Osteocyte (in vitro differentiated cells): ENCODE results near the gene ZNF469. TPM values are rescaled to one million over a fixed set of nuclear protein-coding genes. Genes with fewer than 3 reads are reported as not detected.
A peak's percentile ranks its signal among the peaks of the same experiment; 100 is the strongest.

Experiments used
- DNase-seq: peaks from one replicate; pipeline ENCODE4 v3.0.0; 2021; ENCODE audit warnings: mixed read lengths; ENCODE audit not compliant: unreplicated experiment; ENCODE audit errors: extremely low spot score
- H3K27ac Mint-ChIP-seq: one replicate; pipeline ENCODE4 v1.8.0; 2021; ENCODE audit warnings: mild to moderate bottlenecking, mixed read lengths; ENCODE audit not compliant: unreplicated experiment
- H3K27me3 Mint-ChIP-seq: one replicate; pipeline ENCODE4 v1.8.0; 2021; ENCODE audit warnings: mixed read lengths; ENCODE audit not compliant: unreplicated experiment
- H3K36me3 Mint-ChIP-seq: one replicate; pipeline ENCODE4 v1.8.0; 2021; ENCODE audit warnings: mixed read lengths; ENCODE audit not compliant: unreplicated experiment
- H3K4me1 Mint-ChIP-seq: one replicate; pipeline ENCODE4 v1.8.0; 2021; ENCODE audit warnings: mixed read lengths; ENCODE audit not compliant: unreplicated experiment
- H3K4me3 Mint-ChIP-seq: one replicate; pipeline ENCODE4 v1.8.0; 2021; ENCODE audit warnings: mild to moderate bottlenecking, moderate library complexity, mixed read lengths; ENCODE audit not compliant: unreplicated experiment
- H3K9me3 Mint-ChIP-seq: one replicate; pipeline ENCODE4 v1.8.0; 2021; ENCODE audit warnings: mixed read lengths; ENCODE audit not compliant: unreplicated experiment
- CTCF ChIP-seq: fragments of 200-600 bp; sonication (generic); IDR thresholded peaks from 2 replicates; pipeline ENCODE4 v1.5.0; 2021; ENCODE audit warnings: antibody characterized with exemption, mild to moderate bottlenecking, moderate library complexity
- total RNA-seq: library from RNA; stranded (reverse); gene quantifications from 2 replicates; pipeline ENCODE4 v1.2.1, GENCODE V29; 2021

Gene ZNF469
- total RNA-seq, 1 donor from 2014 or later, result 4.1 TPM

GRCh38 chr16:88389621-88390160, 6.9 kb downstream of the ZNF469 start:
- Mint-ChIP-seq H3K27me3 (no peaks in the 10 kb centered on the region), H3K4me1 (peaks cover 22% of the 10 kb centered on the region), H3K27ac (peak overlapping the region; percentile 57), H3K9me3 (no peaks in the 10 kb centered on the region), H3K36me3 (no peaks in the 10 kb centered on the region), H3K4me3 (no peak overlapping the region)
- no peak for DNase-seq
- TF ChIP-seq CTCF, result no peak

DNA sequence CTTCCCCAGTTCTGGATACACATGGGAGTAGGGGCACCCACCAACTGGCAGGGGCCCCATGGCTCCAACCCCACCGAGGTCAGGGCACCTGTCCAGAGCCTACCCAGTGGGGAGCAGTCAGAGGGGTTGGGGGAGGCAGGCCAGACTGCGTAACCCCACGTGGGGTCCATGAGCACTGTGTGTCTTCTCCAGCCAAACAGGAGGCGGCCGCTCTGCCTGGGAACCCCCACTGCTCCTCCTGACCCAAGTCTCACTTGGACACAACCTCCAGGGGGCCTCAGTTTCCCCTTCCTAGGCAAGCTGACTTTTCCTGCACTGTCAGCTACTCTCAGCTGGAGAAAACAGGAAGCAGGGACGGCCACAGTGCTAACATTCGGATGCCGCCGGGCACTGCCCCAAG, 7.5 kb downstream of the ZNF469 start:
- no peak for TF ChIP-seq CTCF
- Mint-ChIP-seq H3K4me1 (peaks cover 22% of the 10 kb centered on the region), H3K36me3 (no peaks in the 10 kb centered on the region), H3K4me3 (no peak overlapping the region), H3K27ac (no peak overlapping the region), H3K27me3 (no peaks in the 10 kb centered on the region), H3K9me3 (no peaks in the 10 kb centered on the region)
- DNase-seq, result no peak

DNA sequence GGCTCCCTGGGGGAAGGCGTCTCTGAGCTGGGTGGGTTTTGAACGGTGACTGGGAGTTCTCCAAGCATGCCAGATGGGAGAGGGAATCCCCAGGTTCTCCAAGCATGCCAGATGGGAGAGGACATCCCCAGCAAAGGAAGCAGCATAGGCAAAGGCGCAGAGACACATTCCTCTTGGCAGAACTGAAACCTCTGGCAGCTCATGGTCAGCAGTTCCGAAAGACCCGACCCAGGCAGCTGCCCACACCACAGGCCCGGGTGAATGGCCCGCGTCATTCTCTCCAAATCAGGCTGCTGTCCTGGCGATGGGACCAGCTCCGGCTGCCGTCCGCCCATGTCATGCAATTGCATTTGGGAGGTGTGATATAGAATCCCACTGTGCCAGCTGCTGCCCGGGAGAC, 8.0 kb downstream of the ZNF469 start:
- Mint-ChIP-seq H3K9me3 (no peaks in the 10 kb centered on the region), H3K4me1 (peaks cover 22% of the 10 kb centered on the region), H3K27me3 (no peaks in the 10 kb centered on the region), H3K27ac (no peak overlapping the region), H3K4me3 (no peak overlapping the region), H3K36me3 (no peaks in the 10 kb centered on the region)
- DNase-seq, result no peak
- no peak for TF ChIP-seq CTCF

- Mint-ChIP-seq H3K27me3 (no peaks in the 10 kb centered on the region), H3K9me3 (no peaks in the 10 kb centered on the region), H3K4me3 (no peak overlapping the region), H3K27ac (no peak overlapping the region), H3K36me3 (no peaks in the 10 kb centered on the region), H3K4me1 (peaks cover 22% of the 10 kb centered on the region)
- DNase-seq, result no peak
- no peak for TF ChIP-seq CTCF
These were observed 8.5 kb downstream of the ZNF469 start for GRCh38 chr16:88391144-88391850.

GRCh38 chr16:88392111-88392510, 9.4 kb downstream of the ZNF469 start:
- no peaks in the 10 kb centered on the region for H3K9me3 Mint-ChIP-seq
- no peaks in the 10 kb centered on the region for H3K27me3 Mint-ChIP-seq
- H3K27ac Mint-ChIP-seq, result no peak overlapping the region
- no peak for TF ChIP-seq CTCF
- H3K36me3 Mint-ChIP-seq, result no peaks in the 10 kb centered on the region
- no peak for DNase-seq
- no peak overlapping the region for H3K4me3 Mint-ChIP-seq
- peaks cover 20% of the 10 kb centered on the region for H3K4me1 Mint-ChIP-seq
